ENCODE results near the gene XIST. TPM values are rescaled to one million over a fixed set of nuclear protein-coding genes. Genes with fewer than 3 reads are reported as not detected.

XIST gene
- total RNA-seq, 2 donors from 2014 or later, result 0.02 TPM; not detected in 1

GRCh38 chrX:73847991-73848390, 4.5 kb downstream of the XIST start:
- no peaks in the 10 kb centered on the region for H3K36me3 Mint-ChIP-seq (ENCODE audit: low read depth)
- H3K9me3 Mint-ChIP-seq, result peaks cover 48% of the 10 kb centered on the region

GRCh38 chrX:73847100-73847499, 5.4 kb downstream of the XIST start:
- Histone ChIP-seq H3K4me1 (ENCODE audit: control insufficient read depth, insufficient read depth, low read length) (no peaks in the 10 kb centered on the region), H3K4me3 (ENCODE audit: low read length) (no peak overlapping the region), H3K36me3 (ENCODE audit: control insufficient read depth, insufficient read depth, low read length) (no peaks in the 10 kb centered on the region), H3K9ac (ENCODE audit: extremely low read depth, low read length, poor library complexity, severe bottlenecking) (no peak overlapping the region), H3K27me3 (ENCODE audit: control insufficient read depth, insufficient read depth, low read length, poor library complexity, severe bottlenecking) (no peaks in the 10 kb centered on the region), H3K27ac (ENCODE audit: low read depth, low read length) (no peak overlapping the region), H3K9me3 (ENCODE audit: control insufficient read depth, low read length) (no peaks in the 10 kb centered on the region)
- no peaks in the 10 kb centered on the region for H3K4me1 Mint-ChIP-seq
- no peak for TF ChIP-seq CTCF (conservative IDR thresholded peaks at IDR 0.05)
- no peak overlapping the region for H3K4me3 Mint-ChIP-seq
- no peaks in the 10 kb centered on the region for H3K27me3 Mint-ChIP-seq (ENCODE audit: insufficient read depth)
- WGBS, 2 experiments (ENCODE audit: insufficient coverage in 1 of 2, insufficient read length in 1 of 2), result 94% methylated on average over 2 of the region's 2 CpGs; no CpG with 5 or more reads in 1 of the 2 experiments
- peak; percentile 76 for DNase-seq
- H3K9me3 Mint-ChIP-seq, result peaks cover 45% of the 10 kb centered on the region
- H3K27ac Mint-ChIP-seq, result no peak overlapping the region
- H3K36me3 Mint-ChIP-seq (ENCODE audit: low read depth), result no peaks in the 10 kb centered on the region

More at GRCh38 chrX:73847991-73848390, 4.5 kb downstream of the XIST start:
- Mint-ChIP-seq H3K4me3 (no peak overlapping the region), H3K27ac (no peak overlapping the region), H3K27me3 (ENCODE audit: insufficient read depth) (no peaks in the 10 kb centered on the region), H3K4me1 (no peaks in the 10 kb centered on the region)
- no peak for TF ChIP-seq CTCF (conservative IDR thresholded peaks at IDR 0.05)
- no peaks in the 10 kb centered on the region for H3K4me1 ChIP-seq (ENCODE audit: control insufficient read depth, insufficient read depth, low read length)
- H3K36me3 ChIP-seq (ENCODE audit: control insufficient read depth, insufficient read depth, low read length), result no peaks in the 10 kb centered on the region
- H3K4me3 ChIP-seq (ENCODE audit: low read length), result no peak overlapping the region
- no peaks in the 10 kb centered on the region for H3K27me3 ChIP-seq (ENCODE audit: control insufficient read depth, insufficient read depth, low read length, poor library complexity, severe bottlenecking)
- no peak overlapping the region for H3K9ac ChIP-seq (ENCODE audit: extremely low read depth, low read length, poor library complexity, severe bottlenecking)
- no peak for DNase-seq
- WGBS, 2 experiments (ENCODE audit: insufficient coverage in 1 of 2, insufficient read length in 1 of 2), result 100% methylated on average over 1 of the region's 1 CpG; no CpG with 5 or more reads in 1 of the 2 experiments
- H3K9me3 ChIP-seq (ENCODE audit: control insufficient read depth, low read length), result no peaks in the 10 kb centered on the region
- H3K27ac ChIP-seq (ENCODE audit: low read depth, low read length), result no peak overlapping the region

GRCh38 chrX:73842541-73843234, 9.8 kb downstream of the XIST start:
- Mint-ChIP-seq H3K27ac (no peak overlapping the region), H3K4me1 (no peaks in the 10 kb centered on the region), H3K36me3 (ENCODE audit: low read depth) (no peaks in the 10 kb centered on the region), H3K27me3 (ENCODE audit: insufficient read depth) (no peaks in the 10 kb centered on the region), H3K4me3 (no peak overlapping the region), H3K9me3 (peaks cover 21% of the 10 kb centered on the region)
- Histone ChIP-seq H3K36me3 (ENCODE audit: control insufficient read depth, insufficient read depth, low read length) (no peaks in the 10 kb centered on the region), H3K9me3 (ENCODE audit: control insufficient read depth, low read length) (no peaks in the 10 kb centered on the region), H3K27me3 (ENCODE audit: control insufficient read depth, insufficient read depth, low read length, poor library complexity, severe bottlenecking) (no peaks in the 10 kb centered on the region), H3K4me3 (ENCODE audit: low read length) (no peak overlapping the region), H3K9ac (ENCODE audit: extremely low read depth, low read length, poor library complexity, severe bottlenecking) (no peak overlapping the region), H3K4me1 (ENCODE audit: control insufficient read depth, insufficient read depth, low read length) (no peaks in the 10 kb centered on the region), H3K27ac (ENCODE audit: low read depth, low read length) (no peak overlapping the region)
- DNase-seq, result no peak
- no peak for TF ChIP-seq CTCF (conservative IDR thresholded peaks at IDR 0.05)
- WGBS, 2 experiments (ENCODE audit: insufficient coverage in 1 of 2, insufficient read length in 1 of 2), result 90 to 100% methylated on average over 2 to 4 of the region's 4 CpGs

Data from endodermal cell (in vitro differentiated cells).